Measurements from ENCODE around the gene SMAD4. TPM values are rescaled to one million over a fixed set of nuclear protein-coding genes. Genes with fewer than 3 reads are reported as not detected.
"Not testable (repeated sequence)": the region's sequence is repeated elsewhere in the genome, so short reads cannot be mapped to it uniquely, and the experiment has no call there.

The SMAD4 gene
- total RNA-seq, 2 donors from 2014 or later: 132 to 133 TPM

DNA sequence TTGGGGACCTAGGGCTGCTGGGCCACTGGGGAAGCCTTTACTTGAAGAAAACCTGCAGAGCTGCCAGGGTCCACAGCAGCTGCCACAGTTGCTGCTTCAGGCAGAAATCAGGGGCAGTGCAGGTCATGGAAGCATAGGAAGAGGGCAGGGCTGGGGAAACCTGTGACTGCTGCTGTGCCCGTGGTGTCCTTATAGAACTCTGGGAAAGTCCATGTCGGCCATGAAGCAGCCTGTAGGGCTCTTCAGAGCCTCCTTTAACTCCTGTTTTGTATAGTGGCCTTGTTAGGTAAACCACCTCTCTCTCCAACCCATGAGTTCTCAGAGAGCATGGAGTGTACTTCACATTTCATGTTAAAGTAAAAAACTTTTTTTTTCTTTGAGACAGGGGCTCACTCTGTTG is 62.1 kb downstream of the SMAD4 start:
- Mint-ChIP-seq H3K4me1 (peaks cover 4% of the 10 kb centered on the region), H3K36me3 (ENCODE audit: low read depth) (peaks cover 23% of the 10 kb centered on the region)
- WGBS, 2 experiments (ENCODE audit: insufficient coverage in 1 of 2, insufficient read length in 1 of 2): 83 to 89% methylated on average over 1 to 2 of the region's 2 CpGs

DNA sequence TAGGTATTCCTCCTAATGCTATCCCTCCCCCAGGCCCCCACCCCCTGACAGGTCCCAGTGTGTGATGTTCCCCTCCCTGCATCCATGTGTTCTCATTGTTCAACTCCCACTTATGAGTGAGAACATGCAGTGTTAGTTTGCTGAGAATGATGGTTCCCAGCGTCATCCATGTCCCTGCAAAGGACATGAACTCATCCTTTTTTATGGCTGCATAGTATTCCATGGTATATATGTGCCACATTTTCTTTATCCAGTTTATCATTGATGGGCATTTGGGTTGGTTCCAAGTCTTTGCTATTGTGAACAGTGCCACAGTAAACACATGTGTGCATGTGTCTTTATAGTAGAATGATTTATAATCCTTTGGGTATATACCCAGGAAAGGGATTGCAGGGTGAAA is 63.0 kb downstream of the SMAD4 start:
- not testable (repeated sequence) for H3K27me3 Mint-ChIP-seq (ENCODE audit: insufficient read depth); H3K27ac ChIP-seq (ENCODE audit: low read depth, low read length); H3K4me3 Mint-ChIP-seq; H3K4me1 Mint-ChIP-seq; H3K4me1 ChIP-seq (ENCODE audit: control insufficient read depth, insufficient read depth, low read length); H3K27me3 ChIP-seq (ENCODE audit: control insufficient read depth, insufficient read depth, low read length, poor library complexity, severe bottlenecking); H3K36me3 ChIP-seq (ENCODE audit: control insufficient read depth, insufficient read depth, low read length); DNase-seq; H3K9ac ChIP-seq (ENCODE audit: extremely low read depth, low read length, poor library complexity, severe bottlenecking); H3K4me3 ChIP-seq (ENCODE audit: low read length); H3K27ac Mint-ChIP-seq
- Mint-ChIP-seq H3K36me3 (ENCODE audit: low read depth) (peaks cover 16% of the 10 kb centered on the region), H3K9me3 (peaks cover 33% of the 10 kb centered on the region)
- 71% methylated on average over 1 of the region's 1 CpG; no CpG with 5 or more reads in 1 of the 2 experiments for whole genome bisulfite sequencing, 2 experiments (ENCODE audit: insufficient coverage in 1 of 2, insufficient read length in 1 of 2)
- H3K9me3 ChIP-seq (ENCODE audit: control insufficient read depth, low read length): peaks cover 19% of the 10 kb centered on the region

More for the DNA sequence above, 62.1 kb downstream of the SMAD4 start:
- Histone ChIP-seq H3K9ac (ENCODE audit: extremely low read depth, low read length, poor library complexity, severe bottlenecking) (no peak overlapping the region), H3K27ac (ENCODE audit: low read depth, low read length) (no peak overlapping the region), H3K36me3 (ENCODE audit: control insufficient read depth, insufficient read depth, low read length) (peaks cover 9% of the 10 kb centered on the region), H3K9me3 (ENCODE audit: control insufficient read depth, low read length) (peaks cover 27% of the 10 kb centered on the region), H3K4me1 (ENCODE audit: control insufficient read depth, insufficient read depth, low read length) (no peaks in the 10 kb centered on the region), H3K4me3 (ENCODE audit: low read length) (no peak overlapping the region), H3K27me3 (ENCODE audit: control insufficient read depth, insufficient read depth, low read length, poor library complexity, severe bottlenecking) (no peaks in the 10 kb centered on the region)
- H3K27me3 Mint-ChIP-seq (ENCODE audit: insufficient read depth): no peaks in the 10 kb centered on the region
- no peak overlapping the region for H3K27ac Mint-ChIP-seq
- TF ChIP-seq, protein P1, sequence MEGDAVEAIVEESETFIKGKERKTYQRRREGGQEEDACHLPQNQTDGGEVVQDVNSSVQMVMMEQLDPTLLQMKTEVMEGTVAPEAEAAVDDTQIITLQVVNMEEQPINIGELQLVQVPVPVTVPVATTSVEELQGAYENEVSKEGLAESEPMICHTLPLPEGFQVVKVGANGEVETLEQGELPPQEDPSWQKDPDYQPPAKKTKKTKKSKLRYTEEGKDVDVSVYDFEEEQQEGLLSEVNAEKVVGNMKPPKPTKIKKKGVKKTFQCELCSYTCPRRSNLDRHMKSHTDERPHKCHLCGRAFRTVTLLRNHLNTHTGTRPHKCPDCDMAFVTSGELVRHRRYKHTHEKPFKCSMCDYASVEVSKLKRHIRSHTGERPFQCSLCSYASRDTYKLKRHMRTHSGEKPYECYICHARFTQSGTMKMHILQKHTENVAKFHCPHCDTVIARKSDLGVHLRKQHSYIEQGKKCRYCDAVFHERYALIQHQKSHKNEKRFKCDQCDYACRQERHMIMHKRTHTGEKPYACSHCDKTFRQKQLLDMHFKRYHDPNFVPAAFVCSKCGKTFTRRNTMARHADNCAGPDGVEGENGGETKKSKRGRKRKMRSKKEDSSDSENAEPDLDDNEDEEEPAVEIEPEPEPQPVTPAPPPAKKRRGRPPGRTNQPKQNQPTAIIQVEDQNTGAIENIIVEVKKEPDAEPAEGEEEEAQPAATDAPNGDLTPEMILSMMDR (conservative IDR thresholded peaks at IDR 0.05): no peak
- DNase-seq: no peak
- peaks cover 40% of the 10 kb centered on the region for H3K9me3 Mint-ChIP-seq
- no peak overlapping the region for H3K4me3 Mint-ChIP-seq

DNA sequence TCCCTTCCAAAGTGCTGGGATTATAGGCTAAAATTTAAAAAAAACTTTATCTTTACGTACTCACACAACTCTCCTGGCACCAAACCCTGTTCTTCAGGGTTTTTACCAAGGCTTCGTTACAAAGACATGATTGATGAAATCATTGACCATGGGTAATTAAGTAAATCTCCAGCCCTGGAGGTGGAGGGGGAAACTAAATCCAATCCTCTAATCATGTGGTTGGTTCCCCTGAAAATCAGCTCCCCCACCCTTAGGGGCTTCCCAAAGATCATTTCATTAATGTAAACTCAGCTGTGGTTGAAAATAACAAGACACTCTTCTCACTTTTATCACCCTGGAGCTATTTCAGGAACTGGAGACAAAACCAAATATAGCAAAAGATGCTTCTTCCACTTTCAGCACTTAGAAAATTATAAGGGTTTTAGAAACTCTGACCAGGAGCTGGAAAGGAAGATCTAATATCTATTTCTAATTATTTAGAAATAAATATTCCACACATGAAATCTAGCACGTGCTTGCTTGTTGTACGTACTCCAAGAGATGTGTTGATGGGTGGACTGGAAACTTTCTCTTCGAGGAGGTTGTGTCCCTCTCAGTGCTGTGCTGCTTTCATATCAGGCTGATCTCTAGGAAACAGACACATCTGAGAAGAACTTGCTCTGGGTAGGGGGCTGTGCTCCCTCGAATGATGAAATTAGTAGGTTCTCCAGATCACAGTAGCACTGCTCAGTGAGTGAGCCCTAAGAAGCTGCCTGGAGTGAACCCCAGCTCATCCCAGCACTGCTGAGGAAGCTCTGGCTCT is 67.2 kb downstream of the SMAD4 start:
- DNase-seq: no peak
- peaks cover 6% of the 10 kb centered on the region for H3K9me3 ChIP-seq (ENCODE audit: control insufficient read depth, low read length)
- Mint-ChIP-seq H3K36me3 (ENCODE audit: low read depth) (no peaks in the 10 kb centered on the region), H3K27ac (no peak overlapping the region), H3K9me3 (peaks cover 17% of the 10 kb centered on the region), H3K4me3 (no peak overlapping the region), H3K4me1 (peaks cover 4% of the 10 kb centered on the region), H3K27me3 (ENCODE audit: insufficient read depth) (no peaks in the 10 kb centered on the region)
- TF ChIP-seq, protein P1 (conservative IDR thresholded peaks at IDR 0.05): no peak
- H3K36me3 ChIP-seq (ENCODE audit: control insufficient read depth, insufficient read depth, low read length): no peaks in the 10 kb centered on the region
- no peak overlapping the region for H3K27ac ChIP-seq (ENCODE audit: low read depth, low read length)
- no peaks in the 10 kb centered on the region for H3K27me3 ChIP-seq (ENCODE audit: control insufficient read depth, insufficient read depth, low read length, poor library complexity, severe bottlenecking)
- 94 to 97% methylated on average over 3 to 6 of the region's 6 CpGs for WGBS, 2 experiments (ENCODE audit: insufficient coverage in 1 of 2, insufficient read length in 1 of 2)
- H3K4me3 ChIP-seq (ENCODE audit: low read length): no peak overlapping the region
- no peaks in the 10 kb centered on the region for H3K4me1 ChIP-seq (ENCODE audit: control insufficient read depth, insufficient read depth, low read length)
- H3K9ac ChIP-seq (ENCODE audit: extremely low read depth, low read length, poor library complexity, severe bottlenecking): no peak overlapping the region
